ENCODE data around the gene RAMP1. TPM values are rescaled to one million over a fixed set of nuclear protein-coding genes. Genes with fewer than 3 reads are reported as not detected.

RAMP1 gene
- total RNA-seq, 1 experiment from 2014 or later = 0.63 TPM

GRCh38 chr2:237868631-237869342 is 9.4 kb downstream of the RAMP1 start:
- no CpG with 5 or more reads among the region's 22 CpGs for WGBS (ENCODE audit: extremely low coverage, insufficient read length, low lambda C conversion rate)
- Mint-ChIP-seq H3K4me3 (no peak overlapping the region), H3K4me1 (peaks cover 9 to 13% of the 10 kb centered on the region in 2 experiments), H3K36me3 (ENCODE audit: insufficient read depth in 1 of 3, low read depth in 3 of 3) (no peaks in the 10 kb centered on the region; a peak in 1 of 7 replicates), H3K9me3 (no peaks in the 10 kb centered on the region), H3K27ac (no peak overlapping the region), H3K27me3 (ENCODE audit: low read depth) (peaks cover 4% of the 10 kb centered on the region)
- Histone ChIP-seq H3K79me1 (ENCODE audit: insufficient read depth, low read depth, low read length, poor library complexity, severe bottlenecking) (no peaks in the 10 kb centered on the region), H3K23me2 (ENCODE audit: insufficient read length, low read depth, low read length, poor library complexity, severe bottlenecking) (no peaks in the 10 kb centered on the region), H4K20me1 (ENCODE audit: control insufficient read depth, insufficient read depth, insufficient read length) (no peaks in the 10 kb centered on the region), H3K9me3 (ENCODE audit: control insufficient read depth, low read depth, low read length) (no peaks in the 10 kb centered on the region), H3K56ac (ENCODE audit: insufficient read length, low read depth, low read length) (no peak overlapping the region), H2BK15ac (ENCODE audit: low read depth, low read length) (no peak overlapping the region), H3K14ac (ENCODE audit: insufficient read depth, low read length) (no peak overlapping the region), H2AFZ (ENCODE audit: low read length) (no peak overlapping the region), H3K9ac (ENCODE audit: extremely low read depth, insufficient read length, low read length) (no peak overlapping the region), H2BK120ac (ENCODE audit: low read depth, low read length, poor library complexity, severe bottlenecking) (no peak overlapping the region), H3K18ac (ENCODE audit: insufficient read length, low read depth, low read length) (no peak overlapping the region), H3K27ac (ENCODE audit: insufficient read length, low read depth, low read length) (no peak overlapping the region), H3K4me1 (ENCODE audit: insufficient read depth, low read length) (no peaks in the 10 kb centered on the region; the same call in 1 of the 2 replicates), H2AK5ac (ENCODE audit: insufficient read length, low read length) (no peak overlapping the region), H2BK12ac (ENCODE audit: insufficient read length, low read depth, low read length) (no peak overlapping the region), H3T11ph (ENCODE audit: low read length) (no peak overlapping the region), H4K91ac (ENCODE audit: insufficient read length, low read depth, low read length) (no peak overlapping the region), H3K79me2 (ENCODE audit: insufficient read depth, low read length) (no peaks in the 10 kb centered on the region), H3K4ac (ENCODE audit: low read depth, low read length) (no peak overlapping the region), H4K8ac (replicated peaks; ENCODE audit: insufficient read length, low read depth, low read length) (no peak overlapping the region), H3K27me3 (ENCODE audit: insufficient read depth, low read length) (no peaks in the 10 kb centered on the region), H4K5ac (ENCODE audit: insufficient read length, low read depth, low read length) (no peak overlapping the region), H3K4me2 (ENCODE audit: insufficient read depth, insufficient read length, low read length) (no peak overlapping the region), H2BK20ac (ENCODE audit: low read depth, low read length, poor library complexity, severe bottlenecking) (no peak overlapping the region), H3K23ac (ENCODE audit: insufficient read length, low read depth, low read length) (no peak overlapping the region), H2BK5ac (ENCODE audit: insufficient read length, low read length) (no peak overlapping the region)
- no peak for DNase-seq
- no peak for TF ChIP-seq CTCF (conservative IDR thresholded peaks at IDR 0.05)

All from H9 (cell line).